DND-41 (cell line): ENCODE measurements around the gene ZNF581.

Source experiments
- CTCF ChIP-seq: IDR thresholded peaks from 2 replicates; pipeline ENCODE4 v1.5.1; 2012; ENCODE audit warnings: borderline replicate concordance, low read length, moderate library complexity, mild to moderate bottlenecking; ENCODE audit not compliant: poor library complexity, severe bottlenecking; ENCODE audit errors: extremely low read depth
- EZH2 ChIP-seq: IDR thresholded peaks from 3 replicates; pipeline ENCODE4 v1.6.1; 2012; ENCODE audit warnings: borderline replicate concordance, low read depth, mild to moderate bottlenecking, moderate library complexity, low read length, inconsistent platforms; ENCODE audit not compliant: severe bottlenecking

- TF ChIP-seq CTCF (no peak), EZH2 (no peak)
Observed at GRCh38 chr19:55694656-55695491, 51.4 kb downstream of the ZNF581 start.
